Astrocyte (in vitro differentiated cells and primary cell): ENCODE data around the gene DNAJC6. TPM values are rescaled to one million over a fixed set of nuclear protein-coding genes. Genes with fewer than 3 reads are reported as not detected.

Experiments used
- DNase-seq: peaks from one replicate; pipeline ENCODE4 v3.0.0-alpha.2; 2010; ENCODE audit warnings: low read depth
- FAIRE-seq: peaks from 2 replicates; lab custom pipeline; 2011; peaks lifted over from hg19 to GRCh38; lab: Jason Lieb, UNC
- H2AFZ ChIP-seq: 2 replicates; pipeline ENCODE4 v1.6.0; 2012; ENCODE audit warnings: low read depth, low read length, inconsistent platforms
- H3K27ac ChIP-seq: 2 replicates; pipeline ENCODE4 v1.5.1; 2011; ENCODE audit warnings: low read depth, low read length, inconsistent platforms
- H3K27me3 ChIP-seq: 2 replicates; pipeline ENCODE4 v1.6.0; 2011; ENCODE audit warnings: low read length, inconsistent platforms; ENCODE audit not compliant: insufficient read depth
- H3K36me3 ChIP-seq: 2 replicates; pipeline ENCODE4 v1.5.1; 2011; ENCODE audit warnings: low read length, inconsistent platforms; ENCODE audit not compliant: insufficient read depth
- H3K4me1 ChIP-seq: 2 replicates; pipeline ENCODE4 v1.5.1; 2011; ENCODE audit warnings: low read length, inconsistent platforms; ENCODE audit not compliant: insufficient read depth
- H3K4me2 ChIP-seq: 2 replicates; pipeline ENCODE4 v1.6.0; 2012; ENCODE audit warnings: low read length, inconsistent platforms
- H3K4me3 ChIP-seq: 2 replicates; pipeline ENCODE4 v1.5.1; 2011; ENCODE audit warnings: low read depth, mild to moderate bottlenecking, low read length, inconsistent platforms; ENCODE audit not compliant: insufficient read depth
- H3K79me2 ChIP-seq: 2 replicates; pipeline ENCODE4 v1.6.0; 2012; ENCODE audit warnings: mild to moderate bottlenecking, low read length, inconsistent platforms; ENCODE audit not compliant: insufficient read depth
- H3K9ac ChIP-seq: 2 replicates; pipeline ENCODE4 v1.6.0; 2012; ENCODE audit warnings: mild to moderate bottlenecking, low read length, inconsistent platforms
- H3K9me3 ChIP-seq: 2 replicates; pipeline ENCODE4 v1.5.1; 2012; ENCODE audit warnings: low read depth, mild to moderate bottlenecking, low read length, inconsistent platforms; ENCODE audit not compliant: insufficient read depth
- H4K20me1 ChIP-seq: 2 replicates; pipeline ENCODE4 v1.6.0; 2012; ENCODE audit warnings: low read length, inconsistent platforms; ENCODE audit not compliant: insufficient read depth
- H3K27ac Mint-ChIP-seq: one replicate; pipeline ENCODE4 v1.8.0; 2021; ENCODE audit warnings: mild to moderate bottlenecking, mixed read lengths; ENCODE audit not compliant: unreplicated experiment
- H3K27me3 Mint-ChIP-seq: one replicate; pipeline ENCODE4 v1.8.0; 2021; ENCODE audit warnings: low read depth, mixed read lengths; ENCODE audit not compliant: unreplicated experiment
- H3K36me3 Mint-ChIP-seq: one replicate; pipeline ENCODE4 v1.8.0; 2021; ENCODE audit warnings: low read depth, mixed read lengths; ENCODE audit not compliant: unreplicated experiment
- H3K4me1 Mint-ChIP-seq: one replicate; pipeline ENCODE4 v1.8.0; 2021; ENCODE audit warnings: low read depth, mixed read lengths; ENCODE audit not compliant: unreplicated experiment
- H3K4me3 Mint-ChIP-seq: one replicate; pipeline ENCODE4 v1.8.0; 2021; ENCODE audit warnings: mild to moderate bottlenecking, moderate library complexity, mixed read lengths; ENCODE audit not compliant: unreplicated experiment
- H3K9me3 Mint-ChIP-seq: one replicate; pipeline ENCODE4 v1.8.0; 2021; ENCODE audit warnings: mild to moderate bottlenecking, mixed read lengths; ENCODE audit not compliant: unreplicated experiment
- EZH2 ChIP-seq: IDR thresholded peaks from 2 replicates; pipeline ENCODE4 v1.6.1; 2012; ENCODE audit warnings: mild to moderate bottlenecking, low read length, inconsistent platforms; ENCODE audit not compliant: insufficient read depth
- total RNA-seq: library from RNA; stranded (reverse); gene quantifications from 2 replicates; pipeline ENCODE4 v1.2.1, GENCODE V29; 2021
- TF ChIP-seq, protein P1 (sequence below): IDR thresholded peaks from 2 replicates; pipeline ENCODE4 v1.5.1; 2011; ENCODE audit warnings: low read depth, mild to moderate bottlenecking, inconsistent platforms, low read length, moderate library complexity; ENCODE audit not compliant: insufficient read depth

The DNAJC6 gene
- total RNA-seq, 1 donor from 2014 or later: 8.9 TPM

DNA sequence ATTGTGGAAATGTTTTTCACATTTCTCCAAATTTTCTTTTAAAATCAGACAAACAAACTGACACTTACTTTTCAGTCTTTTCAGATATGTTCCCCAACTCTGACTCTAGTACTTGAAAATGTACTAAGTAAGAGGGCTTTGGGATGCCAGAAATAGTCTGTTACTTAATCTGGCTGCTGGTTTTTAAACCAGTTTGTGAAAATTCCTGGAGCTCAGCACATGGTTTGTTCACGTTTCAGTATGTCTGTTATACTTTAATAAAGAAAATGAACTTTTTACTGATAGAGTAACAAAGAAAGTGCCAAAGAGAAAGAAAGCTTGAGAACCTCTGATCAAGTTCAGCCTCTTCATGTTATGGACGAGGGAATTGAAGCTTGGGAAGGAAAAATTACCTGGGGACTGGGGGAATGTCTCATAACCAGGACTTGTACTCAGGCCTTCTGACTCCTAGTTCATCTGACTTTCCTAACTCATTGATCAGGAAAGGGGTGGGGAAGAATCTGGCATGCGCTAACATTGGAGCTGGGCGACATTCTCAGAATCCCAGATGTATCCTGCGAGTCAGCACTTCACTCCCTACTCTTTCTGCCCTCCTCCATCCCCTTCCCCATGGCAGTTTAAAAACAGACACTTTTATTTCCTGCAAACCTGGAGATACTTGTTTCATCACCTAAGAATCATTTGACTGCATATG is 30.8 kb upstream of the DNAJC6 start:
- no peaks in the 10 kb centered on the region for H3K27me3 ChIP-seq
- Mint-ChIP-seq H3K27ac (peak overlapping the region; percentile 64), H3K27me3 (no peaks in the 10 kb centered on the region), H3K4me3 (peak overlapping the region; percentile 42), H3K36me3 (no peaks in the 10 kb centered on the region), H3K4me1 (peaks cover 25% of the 10 kb centered on the region), H3K9me3 (no peaks in the 10 kb centered on the region)
- DNase-seq (no peak), FAIRE-seq (peak; percentile 9)
- no peak overlapping the region for H2AFZ ChIP-seq
- no peaks in the 10 kb centered on the region for H3K36me3 ChIP-seq
- no peaks in the 10 kb centered on the region for H3K9me3 ChIP-seq
- no peaks in the 10 kb centered on the region for H4K20me1 ChIP-seq
- no peak overlapping the region for H3K9ac ChIP-seq
- H3K79me2 ChIP-seq: no peaks in the 10 kb centered on the region
- no peak overlapping the region for H3K4me3 ChIP-seq
- H3K4me2 ChIP-seq: no peak overlapping the region
- no peak overlapping the region for H3K27ac ChIP-seq
- TF ChIP-seq, protein P1, sequence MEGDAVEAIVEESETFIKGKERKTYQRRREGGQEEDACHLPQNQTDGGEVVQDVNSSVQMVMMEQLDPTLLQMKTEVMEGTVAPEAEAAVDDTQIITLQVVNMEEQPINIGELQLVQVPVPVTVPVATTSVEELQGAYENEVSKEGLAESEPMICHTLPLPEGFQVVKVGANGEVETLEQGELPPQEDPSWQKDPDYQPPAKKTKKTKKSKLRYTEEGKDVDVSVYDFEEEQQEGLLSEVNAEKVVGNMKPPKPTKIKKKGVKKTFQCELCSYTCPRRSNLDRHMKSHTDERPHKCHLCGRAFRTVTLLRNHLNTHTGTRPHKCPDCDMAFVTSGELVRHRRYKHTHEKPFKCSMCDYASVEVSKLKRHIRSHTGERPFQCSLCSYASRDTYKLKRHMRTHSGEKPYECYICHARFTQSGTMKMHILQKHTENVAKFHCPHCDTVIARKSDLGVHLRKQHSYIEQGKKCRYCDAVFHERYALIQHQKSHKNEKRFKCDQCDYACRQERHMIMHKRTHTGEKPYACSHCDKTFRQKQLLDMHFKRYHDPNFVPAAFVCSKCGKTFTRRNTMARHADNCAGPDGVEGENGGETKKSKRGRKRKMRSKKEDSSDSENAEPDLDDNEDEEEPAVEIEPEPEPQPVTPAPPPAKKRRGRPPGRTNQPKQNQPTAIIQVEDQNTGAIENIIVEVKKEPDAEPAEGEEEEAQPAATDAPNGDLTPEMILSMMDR: no peak
- TF ChIP-seq EZH2: no peak
- no peaks in the 10 kb centered on the region for H3K4me1 ChIP-seq

DNA sequence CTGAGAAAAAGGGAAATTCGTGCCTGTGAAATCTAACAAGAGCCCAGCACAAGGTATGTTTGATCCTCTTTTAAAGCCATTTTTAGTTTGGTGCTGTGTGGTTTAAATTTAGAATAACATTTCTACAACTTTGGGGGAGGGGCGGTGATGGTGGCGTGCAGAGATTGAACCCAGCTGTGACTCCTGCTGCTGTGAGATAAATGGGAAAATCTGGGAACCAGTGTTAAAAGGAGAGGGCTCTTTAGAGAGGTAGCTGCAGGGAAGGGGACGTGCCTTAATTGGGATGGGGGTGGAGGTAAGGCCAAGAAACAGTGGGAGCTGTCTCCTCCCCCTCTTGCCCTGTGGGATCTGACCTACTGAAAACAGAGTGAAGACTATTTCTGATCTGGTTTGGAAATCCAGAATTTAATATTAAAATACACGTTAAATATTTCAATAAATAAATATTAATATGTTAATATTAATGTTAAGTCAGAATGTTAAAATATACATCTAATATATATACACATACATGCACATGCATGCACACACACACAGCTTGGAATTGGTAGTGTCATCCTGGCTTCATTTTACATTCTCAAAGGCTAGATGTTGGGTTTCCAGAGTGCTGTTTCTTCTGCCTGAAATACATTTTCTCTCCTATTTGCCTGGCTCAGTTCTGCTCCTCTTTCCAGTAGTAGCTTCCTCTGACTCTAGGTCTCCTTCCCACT is 30.1 kb upstream of the DNAJC6 start:
- Histone ChIP-seq H2AFZ (no peak overlapping the region), H3K9ac (no peak overlapping the region)
- no peak for FAIRE-seq

More for the DNA sequence above, 30.1 kb upstream of the DNAJC6 start:
- H3K9me3 ChIP-seq: no peaks in the 10 kb centered on the region
- no peaks in the 10 kb centered on the region for H4K20me1 ChIP-seq
- Mint-ChIP-seq H3K36me3 (no peaks in the 10 kb centered on the region), H3K27ac (peak overlapping the region; percentile 64), H3K4me3 (peak overlapping the region; percentile 42), H3K9me3 (no peaks in the 10 kb centered on the region), H3K4me1 (peaks cover 25% of the 10 kb centered on the region), H3K27me3 (no peaks in the 10 kb centered on the region)
- no peaks in the 10 kb centered on the region for H3K27me3 ChIP-seq
- no peak overlapping the region for H3K4me3 ChIP-seq
- H3K27ac ChIP-seq: no peak overlapping the region
- H3K4me1 ChIP-seq: no peaks in the 10 kb centered on the region
- TF ChIP-seq, protein P1: no peak
- TF ChIP-seq EZH2: no peak
- no peak for DNase-seq
- no peak overlapping the region for H3K4me2 ChIP-seq
- no peaks in the 10 kb centered on the region for H3K79me2 ChIP-seq
- H3K36me3 ChIP-seq: no peaks in the 10 kb centered on the region
